ENCODE measurements around the gene PRR5. TPM values are rescaled to one million over a fixed set of nuclear protein-coding genes. Genes with fewer than 3 reads are reported as not detected.

The PRR5 gene
- total and polyA plus RNA-seq, 2 donors (not counting 1 experiment from before 2014, with no cell fraction given) = 18.4 to 36.1 TPM

DNA sequence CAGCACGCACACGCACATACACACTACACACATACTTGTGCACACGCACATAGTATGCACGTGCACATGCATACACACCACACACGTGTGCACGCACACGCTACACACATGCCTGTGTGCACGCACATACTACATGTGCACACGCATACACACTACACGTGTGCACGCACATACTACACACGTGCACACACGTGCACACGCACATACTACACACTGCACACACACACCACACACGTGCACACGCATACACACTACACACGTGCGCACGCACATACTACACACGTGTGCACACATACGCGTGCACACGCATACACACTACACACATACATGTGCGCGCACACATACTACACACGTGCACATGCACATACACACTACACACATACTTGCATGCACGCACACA lies 30.7 kb downstream of the PRR5 start:
- ATAC-seq (ENCODE audit: low read depth) = no peak
- no peak for DNase-seq
- no peak overlapping the region for H3K4me2 ChIP-seq (replicated peaks; ENCODE audit: low read depth, low read length, poor library complexity, severe bottlenecking)
- H3K79me2 ChIP-seq (ENCODE audit: control insufficient read depth, insufficient read depth, low read length) = no peaks in the 10 kb centered on the region
- peaks cover 7% of the 10 kb centered on the region for H3K4me1 Mint-ChIP-seq
- H3K4me3 ChIP-seq (ENCODE audit: control extremely low read depth in 1 of 5, extremely low read depth in 1 of 5, insufficient read depth in 1 of 5, low read depth in 2 of 5, low read length in 4 of 5) = no peak overlapping the region
- no peak overlapping the region for H3K27ac ChIP-seq (ENCODE audit: low read length in 2 of 2)
- ChIA-PET POLR2A (interaction anchor here (0.7 to 1.0 kb wide), 2 partner anchors 10 to 21 kb away, joined by 3 read pairs; no protein-coding TSS in a partner anchor), CTCF (no interaction called here)
- 94% methylated on average over 27 of the region's 27 CpGs for WGBS (ENCODE audit: insufficient coverage)
- H3K4me3 Mint-ChIP-seq = no peak overlapping the region
- no peak overlapping the region for H3K9ac ChIP-seq (ENCODE audit: low read length)
- H3K27me3 Mint-ChIP-seq = no peaks in the 10 kb centered on the region
- no peak overlapping the region for H2AFZ ChIP-seq (ENCODE audit: insufficient read depth, low read depth, low read length, poor library complexity, severe bottlenecking)
- no peak overlapping the region for H3K27ac Mint-ChIP-seq
- intact Hi-C loops (cut with micrococcal nuclease) = no loop called here
- H3K4me1 ChIP-seq (ENCODE audit: control insufficient read depth in 2 of 2, insufficient read depth in 2 of 2, low read length in 2 of 2) = peaks cover 0 to 16% of the 10 kb centered on the region in 2 donors
- peaks cover 0 to 2% of the 10 kb centered on the region in 2 experiments for H3K36me3 ChIP-seq (replicated peaks in 1 of 2; ENCODE audit: control extremely low read depth in 1 of 2, control insufficient read depth in 1 of 2, extremely low read depth in 1 of 2, insufficient read depth in 2 of 2, low read length in 1 of 2)
- no peaks in the 10 kb centered on the region for H3K27me3 ChIP-seq (replicated peaks in 1 of 4; ENCODE audit: control extremely low read depth in 1 of 4, control insufficient read depth in 3 of 4, insufficient read depth in 4 of 4, low read length in 3 of 4)
- H3K9me3 ChIP-seq (ENCODE audit: control extremely low read depth in 1 of 3, control insufficient read depth in 2 of 3, insufficient read depth in 1 of 3, low read length in 2 of 3) = no peaks in the 10 kb centered on the region
- TF ChIP-seq EZH2 (IDR thresholded peaks at IDR 0.05; ENCODE audit: borderline replicate concordance, insufficient read depth, low read depth, low read length, poor library complexity, severe bottlenecking) = no peak
- TF ChIP-seq, protein P1, sequence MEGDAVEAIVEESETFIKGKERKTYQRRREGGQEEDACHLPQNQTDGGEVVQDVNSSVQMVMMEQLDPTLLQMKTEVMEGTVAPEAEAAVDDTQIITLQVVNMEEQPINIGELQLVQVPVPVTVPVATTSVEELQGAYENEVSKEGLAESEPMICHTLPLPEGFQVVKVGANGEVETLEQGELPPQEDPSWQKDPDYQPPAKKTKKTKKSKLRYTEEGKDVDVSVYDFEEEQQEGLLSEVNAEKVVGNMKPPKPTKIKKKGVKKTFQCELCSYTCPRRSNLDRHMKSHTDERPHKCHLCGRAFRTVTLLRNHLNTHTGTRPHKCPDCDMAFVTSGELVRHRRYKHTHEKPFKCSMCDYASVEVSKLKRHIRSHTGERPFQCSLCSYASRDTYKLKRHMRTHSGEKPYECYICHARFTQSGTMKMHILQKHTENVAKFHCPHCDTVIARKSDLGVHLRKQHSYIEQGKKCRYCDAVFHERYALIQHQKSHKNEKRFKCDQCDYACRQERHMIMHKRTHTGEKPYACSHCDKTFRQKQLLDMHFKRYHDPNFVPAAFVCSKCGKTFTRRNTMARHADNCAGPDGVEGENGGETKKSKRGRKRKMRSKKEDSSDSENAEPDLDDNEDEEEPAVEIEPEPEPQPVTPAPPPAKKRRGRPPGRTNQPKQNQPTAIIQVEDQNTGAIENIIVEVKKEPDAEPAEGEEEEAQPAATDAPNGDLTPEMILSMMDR (IDR thresholded peaks at IDR 0.05) = no peak
- H3K9me3 Mint-ChIP-seq (ENCODE audit: insufficient read depth) = no peaks in the 10 kb centered on the region
- H4K20me1 ChIP-seq (ENCODE audit: control insufficient read depth, insufficient read depth, low read length, poor library complexity, severe bottlenecking) = no peaks in the 10 kb centered on the region

DNA sequence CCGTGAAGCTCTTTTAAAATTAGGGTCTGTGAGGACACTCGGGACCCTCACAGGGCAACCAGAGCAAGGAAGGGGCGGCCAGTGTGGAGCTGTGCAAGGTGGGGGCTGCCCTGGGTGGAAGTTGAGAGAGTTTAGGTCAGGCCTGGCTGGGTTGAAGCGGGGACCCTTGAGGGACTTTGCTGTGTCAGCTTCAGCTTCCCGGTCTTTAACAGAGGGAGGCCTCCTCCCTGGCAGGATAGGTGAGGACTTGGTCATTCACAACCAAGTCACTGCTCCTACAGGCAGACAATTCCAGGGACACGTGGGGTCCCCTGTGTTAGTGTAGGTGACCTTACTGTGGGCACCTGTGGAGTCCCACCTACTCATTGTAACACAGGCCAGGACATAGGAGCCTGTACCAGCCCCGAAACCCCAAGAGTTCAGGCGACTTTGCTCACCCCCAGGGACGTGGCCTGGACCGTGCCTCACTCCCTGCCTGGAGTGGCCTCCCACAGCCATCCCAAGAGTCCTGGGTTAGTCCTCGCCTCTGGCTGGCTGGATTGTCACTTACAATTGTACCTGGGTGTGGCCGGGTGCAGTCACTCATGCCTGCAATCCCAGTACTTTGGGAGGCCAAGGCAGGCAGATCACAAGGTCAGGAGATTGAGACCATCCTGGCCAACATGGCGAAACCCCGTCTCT lies 31.6 kb downstream of the PRR5 start:
- ChIA-PET POLR2A (interaction anchor here (0.7 kb wide), 1 partner anchor 22 kb away, joined by 3 read pairs; no protein-coding TSS in a partner anchor), CTCF (interaction anchor here (0.8 to 3.5 kb wide), 4 partner anchors 27 to 36 kb away, joined by 3 to 72 read pairs (median 6); no protein-coding TSS in a partner anchor)
- Histone ChIP-seq H3K4me2 (replicated peaks; ENCODE audit: low read depth, low read length, poor library complexity, severe bottlenecking) (no peak overlapping the region), H3K9ac (ENCODE audit: low read length) (no peak overlapping the region), H3K36me3 (replicated peaks in 1 of 2; ENCODE audit: control extremely low read depth in 1 of 2, control insufficient read depth in 1 of 2, extremely low read depth in 1 of 2, insufficient read depth in 2 of 2, low read length in 1 of 2) (no peaks in the 10 kb centered on the region), H3K9me3 (ENCODE audit: control extremely low read depth in 1 of 3, control insufficient read depth in 2 of 3, insufficient read depth in 1 of 3, low read length in 2 of 3) (no peaks in the 10 kb centered on the region), H2AFZ (ENCODE audit: insufficient read depth, low read depth, low read length, poor library complexity, severe bottlenecking) (no peak overlapping the region), H4K20me1 (ENCODE audit: control insufficient read depth, insufficient read depth, low read length, poor library complexity, severe bottlenecking) (no peaks in the 10 kb centered on the region), H3K27me3 (replicated peaks in 1 of 4; ENCODE audit: control extremely low read depth in 1 of 4, control insufficient read depth in 3 of 4, insufficient read depth in 4 of 4, low read length in 3 of 4) (no peaks in the 10 kb centered on the region), H3K4me1 (ENCODE audit: control insufficient read depth in 2 of 2, insufficient read depth in 2 of 2, low read length in 2 of 2) (peaks cover 0 to 16% of the 10 kb centered on the region in 2 donors), H3K27ac (ENCODE audit: low read length in 2 of 2) (no peak overlapping the region), H3K4me3 (ENCODE audit: control extremely low read depth in 1 of 5, extremely low read depth in 1 of 5, insufficient read depth in 1 of 5, low read depth in 2 of 5, low read length in 4 of 5) (no peak overlapping the region), H3K79me2 (ENCODE audit: control insufficient read depth, insufficient read depth, low read length) (no peaks in the 10 kb centered on the region)
- ATAC-seq (ENCODE audit: low read depth) (no peak), DNase-seq (no peak)
- H3K4me1 Mint-ChIP-seq = peaks cover 7% of the 10 kb centered on the region
- peak overlapping the region; percentile 37 for H3K27ac Mint-ChIP-seq
- H3K9me3 Mint-ChIP-seq (ENCODE audit: insufficient read depth) = no peaks in the 10 kb centered on the region
- H3K27me3 Mint-ChIP-seq = no peaks in the 10 kb centered on the region
- intact Hi-C loops (cut with micrococcal nuclease) = no loop called here
- no peak for TF ChIP-seq EZH2 (IDR thresholded peaks at IDR 0.05; ENCODE audit: borderline replicate concordance, insufficient read depth, low read depth, low read length, poor library complexity, severe bottlenecking)
- TF ChIP-seq, protein P1 (IDR thresholded peaks at IDR 0.05) = no peak
- H3K4me3 Mint-ChIP-seq = no peak overlapping the region
- 90% methylated on average over 10 of the region's 14 CpGs for WGBS (ENCODE audit: insufficient coverage)

Data from B cell (primary cell).